WERI-Rb-1 (cell line): Measurements from ENCODE around the gene IQGAP1.
"Not testable (repeated sequence)": the region's sequence is repeated elsewhere in the genome, so short reads cannot be mapped to it uniquely, and the experiment has no call there.

Experiments
- DNase-seq: peaks from one replicate; pipeline ENCODE4 v3.0.0-alpha.2; 2020
- H3K27ac ChIP-seq: fragments of 250-450 bp; sonication (Bioruptor Pico); 2 replicates; pipeline ENCODE4 v1.5.1; 2020; ENCODE audit warnings: mild to moderate bottlenecking, moderate library complexity
- H3K27me3 ChIP-seq: fragments of 250-450 bp; sonication (Bioruptor Pico); 2 replicates; pipeline ENCODE4 v1.5.1; 2021; ENCODE audit warnings: mild to moderate bottlenecking, low read depth, moderate library complexity; ENCODE audit not compliant: insufficient read depth, severe bottlenecking
- H3K36me3 ChIP-seq: fragments of 250-450 bp; sonication (Bioruptor Pico); 2 replicates; pipeline ENCODE4 v1.5.1; 2020; ENCODE audit warnings: mild to moderate bottlenecking, moderate library complexity
- H3K4me3 ChIP-seq: 2 replicates; pipeline ENCODE4 v1.5.1; 2011; ENCODE audit warnings: low read depth, mild to moderate bottlenecking, control low read depth, low read length
- H3K9me3 ChIP-seq: fragments of 250-450 bp; sonication (Bioruptor Pico); 2 replicates; pipeline ENCODE4 v1.5.1; 2021; ENCODE audit warnings: mild to moderate bottlenecking, moderate library complexity; ENCODE audit not compliant: severe bottlenecking
- CTCF ChIP-seq: IDR thresholded peaks from 2 replicates; pipeline ENCODE4 v1.5.1; 2011; ENCODE audit warnings: low read depth, mild to moderate bottlenecking, control low read depth, inconsistent platforms, low read length

The IQGAP1 gene

GRCh38 chr15:90497912-90498311 lies 109.9 kb downstream of the IQGAP1 start:
- H3K27ac ChIP-seq = no peak overlapping the region
- peaks cover 39% of the 10 kb centered on the region for H3K36me3 ChIP-seq
- H3K4me3 ChIP-seq = no peak overlapping the region
- no peak for DNase-seq
- H3K27me3 ChIP-seq = no peaks in the 10 kb centered on the region
- no peak for TF ChIP-seq CTCF
- no peaks in the 10 kb centered on the region for H3K9me3 ChIP-seq

- TF ChIP-seq CTCF = no peak
- no peaks in the 10 kb centered on the region for H3K27me3 ChIP-seq
- H3K36me3 ChIP-seq = peaks cover 21% of the 10 kb centered on the region
- no peaks in the 10 kb centered on the region for H3K9me3 ChIP-seq
- H3K27ac ChIP-seq = no peak overlapping the region
- no peak overlapping the region for H3K4me3 ChIP-seq
- DNase-seq = no peak
Observed at GRCh38 chr15:90500171-90500570, 112.1 kb downstream of the IQGAP1 start.

GRCh38 chr15:90501898-90502297 lies 113.9 kb downstream of the IQGAP1 start:
- H3K9me3 ChIP-seq = no peaks in the 10 kb centered on the region
- H3K27me3 ChIP-seq = no peaks in the 10 kb centered on the region
- DNase-seq = no peak
- H3K4me3 ChIP-seq = no peak overlapping the region
- H3K36me3 ChIP-seq = peaks cover 17% of the 10 kb centered on the region
- no peak overlapping the region for H3K27ac ChIP-seq
- TF ChIP-seq CTCF = no peak

- not testable (repeated sequence) for H3K27ac ChIP-seq, H3K9me3 ChIP-seq, DNase-seq, H3K27me3 ChIP-seq, H3K36me3 ChIP-seq, H3K4me3 ChIP-seq
Observed at GRCh38 chr15:90510781-90511180, 122.7 kb downstream of the IQGAP1 start.

- not testable (repeated sequence) for H3K9me3 ChIP-seq, H3K27ac ChIP-seq, H3K36me3 ChIP-seq, DNase-seq, H3K4me3 ChIP-seq, H3K27me3 ChIP-seq
Observed at GRCh38 chr15:90511211-90511618, 123.2 kb downstream of the IQGAP1 start.

- DNase-seq = no peak
- no peak for TF ChIP-seq CTCF
- Histone ChIP-seq H3K36me3 (no peaks in the 10 kb centered on the region), H3K27me3 (no peaks in the 10 kb centered on the region), H3K27ac (no peak overlapping the region), H3K9me3 (no peaks in the 10 kb centered on the region), H3K4me3 (no peak overlapping the region)
Observed at GRCh38 chr15:90512276-90512675, 124.2 kb downstream of the IQGAP1 start.

GRCh38 chr15:90512981-90513380 lies 124.9 kb downstream of the IQGAP1 start:
- no peak for DNase-seq
- Histone ChIP-seq H3K27me3 (no peaks in the 10 kb centered on the region), H3K36me3 (no peaks in the 10 kb centered on the region), H3K27ac (no peak overlapping the region), H3K4me3 (no peak overlapping the region), H3K9me3 (no peaks in the 10 kb centered on the region)
- no peak for TF ChIP-seq CTCF
